Gastrocnemius medialis (tissue), 4 donors: ENCODE results near the gene KRTAP1-5.

Experiments
- CTCF ChIP-seq, 5 experiments: fragments of 450-650 bp in 3 of 5; fragments of 200-600 bp in 2 of 5; sonication (generic) in 2 of 5; IDR thresholded peaks in 4 of 5; conservative IDR thresholded peaks in 1 of 5; 1 replicate in 4 of 5; 2 replicates in 1 of 5; pipeline ENCODE4 v1.5.1; 2016 to 2019; ENCODE audit warnings: antibody characterized with exemption in 5 of 5, mild to moderate bottlenecking in 3 of 5, moderate library complexity in 3 of 5
- POLR2A ChIP-seq, 2 donors: fragments of 450-650 bp; IDR thresholded peaks; one replicate each; pipeline ENCODE4 v1.6.1; 2017; ENCODE audit warnings: antibody characterized with exemption in 2 of 2, mild to moderate bottlenecking in 2 of 2, moderate library complexity in 2 of 2

- TF ChIP-seq CTCF (IDR thresholded peaks at IDR 0.05 in 4 of 5, conservative IDR thresholded peaks at IDR 0.05 in 1 of 5) (no peak), POLR2A (IDR thresholded peaks at IDR 0.05) (no peak)
These were observed 14.5 kb downstream of the KRTAP1-5 start for GRCh38 chr17:41012326-41013120.
